ENCODE results near the gene HAS3.

Gene HAS3

DNA sequence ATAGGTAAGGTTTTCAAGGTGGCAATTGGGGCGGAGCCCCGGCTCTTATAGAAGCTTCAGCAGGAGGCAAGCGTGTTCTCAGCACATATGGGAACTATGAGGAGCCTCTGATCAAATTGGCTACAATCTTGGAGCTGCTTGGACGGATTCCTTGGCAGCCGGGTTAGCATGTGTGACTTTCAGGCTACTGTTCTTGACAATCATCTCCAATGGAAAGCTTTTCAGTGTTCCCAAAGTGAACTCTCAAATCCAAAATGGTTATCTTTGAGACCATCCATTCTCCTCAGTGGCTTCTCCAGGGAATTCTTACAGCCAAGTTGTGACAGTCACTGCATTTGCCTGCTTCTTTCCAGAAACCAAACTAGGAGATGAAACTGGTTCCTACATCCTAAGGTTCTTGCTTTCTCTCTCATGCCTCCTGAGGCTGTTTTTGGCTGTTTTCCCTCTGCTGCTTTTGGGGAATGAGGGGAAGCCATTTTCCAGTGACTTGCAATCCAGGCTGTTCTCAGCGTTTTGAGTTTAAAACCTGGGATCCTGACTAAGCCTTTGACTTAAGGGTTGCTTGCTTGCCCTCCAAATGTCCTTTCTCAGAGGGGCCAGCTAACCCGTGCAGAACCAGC is 10.9 kb downstream of the HAS3 start:
- no peak overlapping the region for H3K4me3 ChIP-seq (replicated peaks; ENCODE audit: insufficient read depth, low read length)

DNA sequence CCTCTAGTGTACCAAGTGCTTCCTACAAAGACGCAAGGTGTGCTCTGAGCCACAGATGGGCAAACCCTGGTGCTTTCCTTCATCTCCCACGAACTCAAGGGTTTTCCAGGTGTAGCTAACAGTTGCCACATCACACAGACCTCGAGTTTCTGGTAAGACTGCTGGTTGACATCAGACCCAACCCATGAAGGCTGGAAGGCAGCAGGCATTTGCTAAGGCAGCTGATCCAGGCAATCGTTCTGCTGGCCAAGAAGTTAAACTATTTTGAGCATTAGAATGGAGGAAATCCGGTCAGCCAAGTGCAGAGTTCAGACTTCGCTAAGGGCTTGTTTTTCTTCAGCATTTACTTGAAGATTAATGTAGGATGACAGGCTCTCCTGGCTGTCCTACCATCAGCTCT is 11.5 kb downstream of the HAS3 start:
- H3K27me3 ChIP-seq (ENCODE audit: insufficient read depth, poor library complexity, severe bottlenecking): no peaks in the 10 kb centered on the region
- H3K4me3 ChIP-seq (replicated peaks; ENCODE audit: insufficient read depth, low read length): no peak overlapping the region
- no peak overlapping the region for H3K27ac ChIP-seq (replicated peaks)
- TF ChIP-seq POLR2AphosphoS5 (IDR thresholded peaks at IDR 0.05; ENCODE audit: low read depth) (no peak), GABPA (IDR thresholded peaks at IDR 0.05; ENCODE audit: low read depth) (no peak), SPI1 (IDR thresholded peaks at IDR 0.05; ENCODE audit: borderline replicate concordance, low read depth) (no peak)
- TF ChIP-seq, protein P1, sequence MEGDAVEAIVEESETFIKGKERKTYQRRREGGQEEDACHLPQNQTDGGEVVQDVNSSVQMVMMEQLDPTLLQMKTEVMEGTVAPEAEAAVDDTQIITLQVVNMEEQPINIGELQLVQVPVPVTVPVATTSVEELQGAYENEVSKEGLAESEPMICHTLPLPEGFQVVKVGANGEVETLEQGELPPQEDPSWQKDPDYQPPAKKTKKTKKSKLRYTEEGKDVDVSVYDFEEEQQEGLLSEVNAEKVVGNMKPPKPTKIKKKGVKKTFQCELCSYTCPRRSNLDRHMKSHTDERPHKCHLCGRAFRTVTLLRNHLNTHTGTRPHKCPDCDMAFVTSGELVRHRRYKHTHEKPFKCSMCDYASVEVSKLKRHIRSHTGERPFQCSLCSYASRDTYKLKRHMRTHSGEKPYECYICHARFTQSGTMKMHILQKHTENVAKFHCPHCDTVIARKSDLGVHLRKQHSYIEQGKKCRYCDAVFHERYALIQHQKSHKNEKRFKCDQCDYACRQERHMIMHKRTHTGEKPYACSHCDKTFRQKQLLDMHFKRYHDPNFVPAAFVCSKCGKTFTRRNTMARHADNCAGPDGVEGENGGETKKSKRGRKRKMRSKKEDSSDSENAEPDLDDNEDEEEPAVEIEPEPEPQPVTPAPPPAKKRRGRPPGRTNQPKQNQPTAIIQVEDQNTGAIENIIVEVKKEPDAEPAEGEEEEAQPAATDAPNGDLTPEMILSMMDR (IDR thresholded peaks at IDR 0.05; ENCODE audit: insufficient read depth, low read length): no peak
- TF ChIP-seq, protein P2, sequence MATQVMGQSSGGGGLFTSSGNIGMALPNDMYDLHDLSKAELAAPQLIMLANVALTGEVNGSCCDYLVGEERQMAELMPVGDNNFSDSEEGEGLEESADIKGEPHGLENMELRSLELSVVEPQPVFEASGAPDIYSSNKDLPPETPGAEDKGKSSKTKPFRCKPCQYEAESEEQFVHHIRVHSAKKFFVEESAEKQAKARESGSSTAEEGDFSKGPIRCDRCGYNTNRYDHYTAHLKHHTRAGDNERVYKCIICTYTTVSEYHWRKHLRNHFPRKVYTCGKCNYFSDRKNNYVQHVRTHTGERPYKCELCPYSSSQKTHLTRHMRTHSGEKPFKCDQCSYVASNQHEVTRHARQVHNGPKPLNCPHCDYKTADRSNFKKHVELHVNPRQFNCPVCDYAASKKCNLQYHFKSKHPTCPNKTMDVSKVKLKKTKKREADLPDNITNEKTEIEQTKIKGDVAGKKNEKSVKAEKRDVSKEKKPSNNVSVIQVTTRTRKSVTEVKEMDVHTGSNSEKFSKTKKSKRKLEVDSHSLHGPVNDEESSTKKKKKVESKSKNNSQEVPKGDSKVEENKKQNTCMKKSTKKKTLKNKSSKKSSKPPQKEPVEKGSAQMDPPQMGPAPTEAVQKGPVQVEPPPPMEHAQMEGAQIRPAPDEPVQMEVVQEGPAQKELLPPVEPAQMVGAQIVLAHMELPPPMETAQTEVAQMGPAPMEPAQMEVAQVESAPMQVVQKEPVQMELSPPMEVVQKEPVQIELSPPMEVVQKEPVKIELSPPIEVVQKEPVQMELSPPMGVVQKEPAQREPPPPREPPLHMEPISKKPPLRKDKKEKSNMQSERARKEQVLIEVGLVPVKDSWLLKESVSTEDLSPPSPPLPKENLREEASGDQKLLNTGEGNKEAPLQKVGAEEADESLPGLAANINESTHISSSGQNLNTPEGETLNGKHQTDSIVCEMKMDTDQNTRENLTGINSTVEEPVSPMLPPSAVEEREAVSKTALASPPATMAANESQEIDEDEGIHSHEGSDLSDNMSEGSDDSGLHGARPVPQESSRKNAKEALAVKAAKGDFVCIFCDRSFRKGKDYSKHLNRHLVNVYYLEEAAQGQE (IDR thresholded peaks at IDR 0.05; ENCODE audit: insufficient replicate concordance, low read depth): no peak
- no peak for DNase-seq (ENCODE audit: low read depth in 1 of 2, low spot score in 1 of 2)

More for the DNA sequence above, 10.9 kb downstream of the HAS3 start:
- no peak for TF ChIP-seq GABPA (IDR thresholded peaks at IDR 0.05; ENCODE audit: low read depth)
- TF ChIP-seq, protein P2 (IDR thresholded peaks at IDR 0.05; ENCODE audit: insufficient replicate concordance, low read depth): no peak
- TF ChIP-seq POLR2AphosphoS5 (IDR thresholded peaks at IDR 0.05; ENCODE audit: low read depth): no peak
- TF ChIP-seq SPI1 (IDR thresholded peaks at IDR 0.05; ENCODE audit: borderline replicate concordance, low read depth): no peak
- TF ChIP-seq, protein P1 (IDR thresholded peaks at IDR 0.05; ENCODE audit: insufficient read depth, low read length): no peak
- no peak for DNase-seq (ENCODE audit: low read depth in 1 of 2, low spot score in 1 of 2)
- Histone ChIP-seq H3K27me3 (ENCODE audit: insufficient read depth, poor library complexity, severe bottlenecking) (no peaks in the 10 kb centered on the region), H3K27ac (replicated peaks) (no peak overlapping the region)

DNA sequence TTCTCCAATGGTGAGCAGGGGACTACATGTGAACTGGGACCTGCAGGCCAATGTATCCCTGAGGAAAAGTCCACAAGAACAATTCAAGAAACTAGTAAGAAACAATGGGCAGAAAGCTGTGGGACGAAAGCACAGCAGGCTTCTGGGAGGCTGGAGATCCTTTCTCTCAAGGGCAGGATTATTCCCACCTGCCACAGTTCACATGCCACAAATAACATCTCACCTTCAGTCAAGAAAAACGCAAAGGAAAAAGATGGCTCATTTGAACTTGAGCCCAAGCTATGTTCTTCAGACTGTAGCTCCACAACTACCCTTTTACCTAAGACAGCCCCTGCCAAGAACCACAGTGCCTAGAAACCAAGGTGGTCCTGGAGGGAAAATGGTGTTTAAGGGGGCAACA is 13.0 kb downstream of the HAS3 start:
- Histone ChIP-seq H3K27ac (replicated peaks) (no peak overlapping the region), H3K4me3 (replicated peaks; ENCODE audit: insufficient read depth, low read length) (no peak overlapping the region), H3K27me3 (ENCODE audit: insufficient read depth, poor library complexity, severe bottlenecking) (no peaks in the 10 kb centered on the region)
- DNase-seq (ENCODE audit: low read depth in 1 of 2, low spot score in 1 of 2): no peak
- TF ChIP-seq POLR2AphosphoS5 (IDR thresholded peaks at IDR 0.05; ENCODE audit: low read depth): no peak
- TF ChIP-seq GABPA (IDR thresholded peaks at IDR 0.05; ENCODE audit: low read depth): no peak
- TF ChIP-seq, protein P2 (IDR thresholded peaks at IDR 0.05; ENCODE audit: insufficient replicate concordance, low read depth): no peak
- TF ChIP-seq, protein P1 (IDR thresholded peaks at IDR 0.05; ENCODE audit: insufficient read depth, low read length): no peak
- no peak for TF ChIP-seq SPI1 (IDR thresholded peaks at IDR 0.05; ENCODE audit: borderline replicate concordance, low read depth)
